H1 (cell line): ENCODE data around the gene NKAIN2. TPM values are rescaled to one million over a fixed set of nuclear protein-coding genes. Genes with fewer than 3 reads are reported as not detected.

Experiments
- CTCF ChIA-PET: fragments of 300-600 bp; sonication (Branson Sonifier 250); formaldehyde crosslinking; loops from one replicate; lab custom pipeline; 2021; ENCODE audit not compliant: partially characterized antibody; lab: Charles Lee
- POLR2A ChIA-PET: fragments of 300-600 bp; sonication (Branson Sonifier 250); formaldehyde crosslinking; loops from one replicate; lab custom pipeline; 2021; ENCODE audit warnings: inconsistent platforms; ENCODE audit not compliant: partially characterized antibody; lab: Charles Lee
- DNase-seq, 2 experiments: peaks; one replicate each; pipeline versions ENCODE4 v3.0.0 to v3.0.0-alpha.2; 2010 to 2022; ENCODE audit warnings: low spot score in 2 of 2, low read depth in 1 of 2, mixed read lengths in 1 of 2
- FAIRE-seq: peaks from 2 replicates; lab custom pipeline; 2011; peaks lifted over from hg19 to GRCh38; lab: Jason Lieb, UNC
- H2AFZ ChIP-seq: 2 replicates; pipeline ENCODE4 v1.8.1; 2012; ENCODE audit warnings: low read length, inconsistent platforms
- H2AK5ac ChIP-seq: 2 replicates; pipeline ENCODE4 v1.6.1; 2013; ENCODE audit warnings: low read depth, low read length
- H2BK120ac ChIP-seq: replicated peaks from 2 replicates; pipeline ENCODE3; 2013; ENCODE audit warnings: low read depth, low read length, inconsistent platforms
- H2BK12ac ChIP-seq: 2 replicates; pipeline ENCODE4 v1.6.1; 2013; ENCODE audit warnings: low read depth, low read length
- H2BK15ac ChIP-seq: 2 replicates; pipeline ENCODE4 v1.6.1; 2013; ENCODE audit warnings: low read length
- H2BK20ac ChIP-seq: 2 replicates; pipeline ENCODE4 v1.6.1; 2013; ENCODE audit warnings: low read length
- H2BK5ac ChIP-seq: 2 replicates; pipeline ENCODE4 v1.6.1; 2013; ENCODE audit warnings: low read depth, low read length
- H3K14ac ChIP-seq: 2 replicates; pipeline ENCODE4 v1.6.1; 2013; ENCODE audit warnings: inconsistent platforms; ENCODE audit not compliant: insufficient read length
- H3K18ac ChIP-seq: 2 replicates; pipeline ENCODE4 v1.6.1; 2013; ENCODE audit warnings: low read length; ENCODE audit errors: extremely low read depth
- H3K23ac ChIP-seq: 2 replicates; pipeline ENCODE4 v1.6.1; 2013; ENCODE audit warnings: inconsistent platforms; ENCODE audit not compliant: insufficient read length
- H3K23me2 ChIP-seq: 2 replicates; pipeline ENCODE4 v1.6.1; 2013; ENCODE audit warnings: low read depth, low read length
- H3K27ac ChIP-seq: 2 replicates; pipeline ENCODE4 v1.6.1; 2011; ENCODE audit warnings: low read depth, low read length, inconsistent platforms
- H3K27me3 ChIP-seq, 4 experiments: replicated peaks in 1 of 4; 1 replicate in 1 of 4; 2 replicates in 3 of 4; pipeline versions ENCODE4 v1.6.1 to v1.8.1; 2011 to 2013; ENCODE audit warnings: low read length in 3 of 4, mild to moderate bottlenecking in 3 of 4, inconsistent platforms in 2 of 4, mixed read lengths in 2 of 4, moderate library complexity in 1 of 4; ENCODE audit not compliant: control insufficient read depth in 3 of 4, insufficient read depth in 3 of 4; ENCODE audit errors: extremely low read depth in 1 of 4
- H3K36me3 ChIP-seq, 4 experiments: 2 replicates each; pipeline versions ENCODE4 v1.6.1 to v1.8.1; 2011 to 2013; ENCODE audit warnings: mild to moderate bottlenecking in 4 of 4, low read length in 3 of 4, moderate library complexity in 2 of 4, control low read depth in 1 of 4, inconsistent platforms in 1 of 4; ENCODE audit not compliant: insufficient read depth in 4 of 4, control insufficient read depth in 2 of 4
- H3K4ac ChIP-seq: replicated peaks from 2 replicates; pipeline ENCODE3; 2013; ENCODE audit warnings: low read length, low read depth, mixed read lengths, inconsistent platforms; ENCODE audit not compliant: insufficient read length
- H3K4me1 ChIP-seq, 4 experiments: replicated peaks in 1 of 4; 1 replicate in 1 of 4; 2 replicates in 3 of 4; pipeline versions ENCODE4 v1.6.1 to v1.8.1; 2011 to 2013; ENCODE audit warnings: low read length in 3 of 4, inconsistent platforms in 2 of 4, mixed read lengths in 1 of 4; ENCODE audit not compliant: insufficient read depth in 4 of 4, control insufficient read depth in 3 of 4
- H3K4me2 ChIP-seq, 2 experiments: 2 replicates each; pipeline versions ENCODE4 v1.6.1 to v1.8.1; 2011 to 2013; ENCODE audit warnings: low read depth in 2 of 2, low read length in 2 of 2, control low read depth in 1 of 2, inconsistent platforms in 1 of 2, mild to moderate bottlenecking in 1 of 2; ENCODE audit not compliant: insufficient read depth in 1 of 2
- H3K4me3 ChIP-seq, 4 experiments: fragments of 200-600, 300-600 bp in 1 of 4; sonication (generic), shearing (Covaris generic), sonication (Bioruptor Twin) in 1 of 4; 2 replicates each; pipeline versions ENCODE4 v1.5.1 to v1.8.1; 2011 to 2016; ENCODE audit warnings: low read length in 4 of 4, low read depth in 3 of 4, control low read depth in 2 of 4, inconsistent platforms in 2 of 4, mild to moderate bottlenecking in 2 of 4, mixed read lengths in 1 of 4, moderate library complexity in 1 of 4; ENCODE audit not compliant: insufficient read depth in 2 of 4; ENCODE audit errors: extremely low read depth in 1 of 4
- H3K56ac ChIP-seq: replicated peaks from 2 replicates; pipeline ENCODE3; 2013; ENCODE audit warnings: low read depth, mild to moderate bottlenecking, mixed read lengths, low read length, inconsistent platforms; ENCODE audit not compliant: insufficient read length
- H3K79me1 ChIP-seq: 2 replicates; pipeline ENCODE4 v1.6.1; 2013; ENCODE audit warnings: low read depth, low read length, control low read depth
- H3K79me2 ChIP-seq, 2 experiments: 2 replicates each; pipeline versions ENCODE4 v1.6.1 to v1.8.1; 2012 to 2013; ENCODE audit warnings: low read length in 2 of 2, mild to moderate bottlenecking in 2 of 2, inconsistent platforms in 1 of 2; ENCODE audit not compliant: insufficient read depth in 2 of 2, control insufficient read depth in 1 of 2
- H3K9ac ChIP-seq, 4 experiments: replicated peaks in 1 of 4; 1 replicate in 1 of 4; 2 replicates in 3 of 4; pipeline versions ENCODE4 v1.6.1 to v1.8.1; 2011 to 2013; ENCODE audit warnings: low read depth in 3 of 4, low read length in 3 of 4, control low read depth in 2 of 4, mild to moderate bottlenecking in 2 of 4, moderate library complexity in 2 of 4, inconsistent platforms in 1 of 4; ENCODE audit errors: extremely low read depth in 1 of 4
- H3K9me3 ChIP-seq, 2 experiments: 2 replicates each; pipeline versions ENCODE4 v1.6.1 to v1.8.1; 2012 to 2013; ENCODE audit warnings: mild to moderate bottlenecking in 2 of 2, moderate library complexity in 2 of 2, control low read depth in 1 of 2, inconsistent platforms in 1 of 2, low read depth in 1 of 2, low read length in 1 of 2, mixed read lengths in 1 of 2; ENCODE audit not compliant: insufficient read depth in 2 of 2
- H4K20me1 ChIP-seq, 2 experiments: replicated peaks in 1 of 2; 2 replicates each; pipeline versions ENCODE3 to v1.8.1; 2011 to 2013; ENCODE audit warnings: inconsistent platforms in 2 of 2, low read length in 2 of 2, mild to moderate bottlenecking in 1 of 2; ENCODE audit not compliant: insufficient read depth in 2 of 2, control insufficient read depth in 1 of 2
- H4K5ac ChIP-seq: 2 replicates; pipeline ENCODE4 v1.6.1; 2013; ENCODE audit warnings: low read length, low read depth, mixed read lengths, inconsistent platforms; ENCODE audit not compliant: insufficient read length
- H4K8ac ChIP-seq: 2 replicates; pipeline ENCODE4 v1.8.0; 2013; ENCODE audit warnings: mild to moderate bottlenecking, moderate library complexity, low read length, inconsistent platforms; ENCODE audit not compliant: insufficient read depth; ENCODE audit errors: extremely low read depth
- H4K91ac ChIP-seq: replicated peaks from 2 replicates; pipeline ENCODE3; 2013; ENCODE audit warnings: low read length, mixed read lengths, inconsistent platforms; ENCODE audit not compliant: insufficient read length
- ATF2 ChIP-seq: IDR thresholded peaks from 2 replicates; pipeline ENCODE4 v1.6.1; 2012; ENCODE audit warnings: low read length, inconsistent platforms
- CHD1 ChIP-seq: IDR thresholded peaks from 2 replicates; pipeline ENCODE4 v1.6.1; 2012; ENCODE audit warnings: low read depth, low read length, improper control_type of control experiment
- EP300 ChIP-seq, 2 experiments: IDR thresholded peaks; 1 replicate in 1 of 2; 2 replicates in 1 of 2; pipeline ENCODE4 v1.6.1; 2011 to 2012; ENCODE audit warnings: low read depth in 2 of 2, low read length in 2 of 2, mild to moderate bottlenecking in 2 of 2, borderline replicate concordance in 1 of 2, inconsistent platforms in 1 of 2, moderate library complexity in 1 of 2
- GTF2F1 ChIP-seq: IDR thresholded peaks from 2 replicates; pipeline ENCODE4 v1.6.1; 2012; ENCODE audit warnings: low read depth, low read length, improper control_type of control experiment, borderline replicate concordance
- HDAC2 ChIP-seq, 2 experiments: fragments of 300-600 bp in 1 of 2; sonication (generic) in 1 of 2; IDR thresholded peaks; 2 replicates each; pipeline ENCODE4 v1.6.1; 2011 to 2012; ENCODE audit warnings: low read depth in 2 of 2, low read length in 2 of 2, mild to moderate bottlenecking in 2 of 2, moderate library complexity in 2 of 2, borderline replicate concordance in 1 of 2, inconsistent platforms in 1 of 2
- KDM5A ChIP-seq: fragments of 200-600 bp; IDR thresholded peaks from 2 replicates; pipeline ENCODE4 v1.7.1; 2012; ENCODE audit warnings: mild to moderate bottlenecking, low read length, inconsistent platforms, mixed read lengths
- RBBP5 ChIP-seq: IDR thresholded peaks from 2 replicates; pipeline ENCODE4 v1.7.1; 2012; ENCODE audit warnings: low read depth, mild to moderate bottlenecking, inconsistent platforms, low read length, moderate library complexity, borderline replicate concordance
- RFX5 ChIP-seq: IDR thresholded peaks from 2 replicates; pipeline ENCODE4 v1.6.1; 2011; ENCODE audit warnings: low read depth, low read length, improper control_type of control experiment, borderline replicate concordance
- SIN3A ChIP-seq, 2 experiments: IDR thresholded peaks in 1 of 2; conservative IDR thresholded peaks in 1 of 2; 2 replicates each; pipeline ENCODE4 v1.6.1; 2011 to 2012; ENCODE audit warnings: low read length in 2 of 2, improper control_type of control experiment in 1 of 2, low read depth in 1 of 2, mild to moderate bottlenecking in 1 of 2
- SP4 ChIP-seq: IDR thresholded peaks from 2 replicates; pipeline ENCODE4 v1.6.1; 2012; ENCODE audit warnings: low read length, inconsistent platforms
- YY1 ChIP-seq: IDR thresholded peaks from 2 replicates; pipeline ENCODE4 v1.6.1; 2011; ENCODE audit warnings: low read depth, mild to moderate bottlenecking, low read length
- WGBS, 2 experiments: shearing (Covaris generic) in 1 of 2; methylation state at CpG; one replicate each; pipeline versions ENCODE4 v1.1.6 to v1.1.7; 2013 to 2015; ENCODE audit warnings: low lambda C conversion rate in 2 of 2, mixed read lengths in 2 of 2, inconsistent platforms in 1 of 2, low coverage in 1 of 2, missing lambda C conversion rate in 1 of 2; ENCODE audit not compliant: insufficient replicate concordance in 2 of 2, insufficient coverage in 1 of 2, insufficient read length in 1 of 2; ENCODE audit errors: extremely low coverage in 1 of 2, missing lambda C conversion rate in 1 of 2; 5-methylcytosine and 5-hydroxymethylcytosine counted together
- polyA plus RNA-seq, 7 experiments: library from polyadenylated mRNA; depleted of rRNA in 3 of 7; stranded (reverse) in 5 of 7; unstranded in 2 of 7; fragments of >200 nt in 5 of 7; fragments of 200-250 nt in 2 of 7; gene quantifications; 1 replicate in 5 of 7; 2 replicates in 1 of 7; 4 replicates in 1 of 7; pipeline versions ENCODE4 v1.2.1 to v1.2.3, GENCODE V29; 2011 to 2013; ENCODE audit warnings: missing spikeins in 2 of 7, mixed read lengths in 2 of 7
- total RNA-seq: library from RNA; stranded (reverse); fragmentation: NEBNext Ultra II Directional; extraction: Animal tissue kit (Norgen Biotek cat#: 25700); gene quantifications from 2 replicates; pipeline ENCODE4 v1.2.1, GENCODE V29; 2021

NKAIN2 gene
- total and polyA plus RNA-seq, 2 of the 8 experiments (the other 6 are each of a cell fraction or from before 2014, with no cell fraction given): 0.20 to 0.34 TPM

GRCh38 chr6:124819346-124819745, 1015.7 kb downstream of the NKAIN2 start:
- H3K27ac ChIP-seq: no peak overlapping the region
- no peak overlapping the region for H2BK15ac ChIP-seq
- no peak overlapping the region for H3K56ac ChIP-seq
- H2BK5ac ChIP-seq: no peak overlapping the region
- no peaks in the 10 kb centered on the region for H3K79me1 ChIP-seq
- H3K4ac ChIP-seq: no peak overlapping the region
- DNase-seq: no peak
- H3K23ac ChIP-seq: no peak overlapping the region
- H4K91ac ChIP-seq: no peak overlapping the region
- FAIRE-seq: no peak
- no peaks in the 10 kb centered on the region; a peak in 1 of 4 replicates for H3K9me3 ChIP-seq
- no peak overlapping the region for H2AK5ac ChIP-seq
- H3K4me3 ChIP-seq: no peak overlapping the region
- no peak for TF ChIP-seq KDM5A
- no peak for TF ChIP-seq CHD1
- no peak for TF ChIP-seq SP4
- no peak for TF ChIP-seq GTF2F1
- TF ChIP-seq RFX5: no peak
- no peak for TF ChIP-seq HDAC2 (IDR thresholded peaks at IDR 0.05; ENCODE audit: borderline replicate concordance in 1 of 2, low read depth in 2 of 2, low read length in 2 of 2)
- no peak for TF ChIP-seq YY1
- TF ChIP-seq EP300 (IDR thresholded peaks at IDR 0.05; ENCODE audit: borderline replicate concordance in 1 of 2, low read depth in 2 of 2, low read length in 2 of 2): no peak
- TF ChIP-seq RBBP5: no peak
- TF ChIP-seq SIN3A (conservative IDR thresholded peaks at IDR 0.05 in 1 of 2, IDR thresholded peaks at IDR 0.05 in 1 of 2; ENCODE audit: low read depth in 1 of 2, low read length in 2 of 2): no peak
- TF ChIP-seq ATF2: no peak
- TF ChIP-seq, all 59 proteins: peak for 0
- H3K4me2 ChIP-seq: no peak overlapping the region
- no peak overlapping the region for H4K5ac ChIP-seq
- no peaks in the 10 kb centered on the region for H4K20me1 ChIP-seq
- H3K18ac ChIP-seq: no peak overlapping the region
- no peak overlapping the region for H2BK120ac ChIP-seq
- H3K23me2 ChIP-seq: no peaks in the 10 kb centered on the region
- POLR2A ChIA-PET: no interaction called here
- no peaks in the 10 kb centered on the region for H3K36me3 ChIP-seq
- no peaks in the 10 kb centered on the region for H3K79me2 ChIP-seq
- H2AFZ ChIP-seq: no peak overlapping the region
- H4K8ac ChIP-seq: no peak overlapping the region
- 85% methylated on average over 4 of the region's 4 CpGs; no CpG with 5 or more reads in 1 of the 2 experiments for WGBS, 2 experiments
- H2BK20ac ChIP-seq: no peak overlapping the region
- H3K27me3 ChIP-seq: no peaks in the 10 kb centered on the region
- no peak overlapping the region for H3K9ac ChIP-seq
- H3K4me1 ChIP-seq: no peaks in the 10 kb centered on the region
- CTCF ChIA-PET: no interaction called here
- no peak overlapping the region for H3K14ac ChIP-seq
- no peak overlapping the region for H2BK12ac ChIP-seq
